ENCODE data around the gene CXCL8. TPM values are rescaled to one million over a fixed set of nuclear protein-coding genes. Genes with fewer than 3 reads are reported as not detected.

CXCL8 gene
- total RNA-seq, 1 donor from 2014 or later: 35.7 TPM

Other genes starting within 250 kb of the CXCL8 start
- gene RASSF6, start 120.1 kb upstream of the CXCL8 start, total RNA-seq: not detected in 2 replicates
- 0.26 and 0.63 TPM in 2 replicates for gene CXCL6, start 96.1 kb downstream of the CXCL8 start, total RNA-seq
- not detected in 2 replicates for gene PF4V1, start 112.7 kb downstream of the CXCL8 start, total RNA-seq
- gene CXCL1, start 128.8 kb downstream of the CXCL8 start, total RNA-seq: 5.6 and 18.0 TPM in 2 replicates
- not detected in 2 replicates for gene PF4, start 241.5 kb downstream of the CXCL8 start, total RNA-seq
- not detected in 2 replicates for gene PPBP, start 247.6 kb downstream of the CXCL8 start, total RNA-seq